ENCODE results near the gene UHRF1. TPM values are rescaled to one million over a fixed set of nuclear protein-coding genes. Genes with fewer than 3 reads are reported as not detected.

Gene UHRF1
- total and polyA plus RNA-seq, 2 of the 4 experiments (the other 2 are of a cell fraction) = 47.4 to 57.4 TPM

GRCh38 chr19:4914736-4915501 is 5.6 kb downstream of the UHRF1 start:
- in situ Hi-C loops (cut with MboI; ENCODE audit: low sequenced_read_pairs) = loop anchor here (5.0 kb wide), 2 partner anchors 43 to 108 kb away; no protein-coding TSS in a partner anchor
- BruUV-seq (replicated peaks) = no TSS peak
- H3K79me1 ChIP-seq (ENCODE audit: low read depth in 1 of 2, low read length in 2 of 2) = peaks cover 0 to 71% of the 10 kb centered on the region in 2 experiments; a peak in 2 of 4 replicates
- peak overlapping the region; percentile 36 to 86; a peak in 3 of 4 replicates for H4K8ac ChIP-seq (ENCODE audit: low read depth in 2 of 2, low read length in 2 of 2)
- peaks cover 9% of the 10 kb centered on the region for H3K9me1 ChIP-seq (ENCODE audit: insufficient read depth, low read length)
- H2AFZ ChIP-seq (replicated peaks; ENCODE audit: low read length, poor library complexity) = peak overlapping the region; percentile 86
- H3K4me1 ChIP-seq (ENCODE audit: control insufficient read depth, insufficient read depth, low read length) = peaks cover 38% of the 10 kb centered on the region
- no peaks in the 10 kb centered on the region for H3K27me3 ChIP-seq (ENCODE audit: control insufficient read depth, insufficient read depth, low read length)
- H3K9ac ChIP-seq (ENCODE audit: low read depth, low read length) = no peak overlapping the region
- H2BK5ac ChIP-seq (ENCODE audit: low read depth, low read length, poor library complexity, severe bottlenecking) = peak overlapping the region; percentile 96
- peak overlapping the region; percentile 58; the same call in 1 of the 2 replicates for H3K56ac ChIP-seq (ENCODE audit: extremely low read depth, insufficient read depth, low read length)
- peak overlapping the region; percentile 91 for H2BK120ac ChIP-seq (ENCODE audit: low read depth, low read length)
- no peak overlapping the region for H3K4me3 ChIP-seq (ENCODE audit: insufficient read depth, low read depth, low read length)
- H3K18ac ChIP-seq (ENCODE audit: low read depth, low read length) = peak overlapping the region; percentile 22
- peaks cover 43% of the 10 kb centered on the region for H4K20me1 ChIP-seq (ENCODE audit: insufficient read depth, low read length)
- H2AK9ac ChIP-seq (replicated peaks; ENCODE audit: low read depth, low read length, poor library complexity) = peak overlapping the region; percentile 89
- no peaks in the 10 kb centered on the region for H3K9me3 ChIP-seq (ENCODE audit: control insufficient read depth, insufficient read depth, low read length)
- peak overlapping the region; percentile 65 for H4K5ac ChIP-seq (ENCODE audit: low read depth, low read length)
- peaks cover 1% of the 10 kb centered on the region; the same call in 1 of the 2 replicates for H3K36me3 ChIP-seq (ENCODE audit: control insufficient read depth, insufficient read depth, low read length)
- TF ChIP-seq RCOR1 (IDR thresholded peaks at IDR 0.05; ENCODE audit: insufficient replicate concordance, low read length) = no peak
- no peak for TF ChIP-seq POLR2A (IDR thresholded peaks at IDR 0.05; ENCODE audit: low read depth, low read length)
- peak; percentile 24; the same call in 1 of the 2 replicates for TF ChIP-seq BHLHE40 (IDR thresholded peaks at IDR 0.05; ENCODE audit: low read depth, low read length)
- peak; percentile 71; the same call in 1 of the 2 replicates for TF ChIP-seq FOS (IDR thresholded peaks at IDR 0.05; ENCODE audit: low read depth, low read length)
- dilution Hi-C loops (cut with HindIII; ENCODE audit: low sequenced_read_pairs, unreplicated experiment) = no loop called here
- CTCF ChIA-PET = interaction anchor here (4.6 kb wide), 1 partner anchor 105 kb away, joined by 30 read pairs; no protein-coding TSS in a partner anchor
- peak overlapping the region; percentile 68 for H3K23ac ChIP-seq (ENCODE audit: low read depth, low read length)
- peak overlapping the region; percentile 85 for H2BK20ac ChIP-seq (ENCODE audit: low read depth, low read length)
- DNase-seq (peak; percentile 69), ATAC-seq (ENCODE audit: low read depth) (peak; percentile 10; the same call in 1 of the 2 replicates)
- peak overlapping the region; percentile 94 for H4K91ac ChIP-seq (ENCODE audit: insufficient read depth, low read depth, low read length)
- peak overlapping the region; percentile 83 for H3K14ac ChIP-seq (replicated peaks; ENCODE audit: low read depth, low read length)
- WGBS, 2 experiments (ENCODE audit: extremely low coverage in 2 of 2, insufficient read length in 1 of 2) = 56% methylated on average over 14 of the region's 23 CpGs; no CpG with 5 or more reads in 1 of the 2 experiments
- H3K27ac ChIP-seq (ENCODE audit: insufficient read depth, low read length) = peak overlapping the region; percentile 67
- peak overlapping the region; percentile 33; the same call in 1 of the 2 replicates for H3K4me2 ChIP-seq (ENCODE audit: low read depth, low read length)
- peak overlapping the region; percentile 92 for H3K4ac ChIP-seq (ENCODE audit: low read depth, low read length)
- peak overlapping the region; percentile 91 for H2AK5ac ChIP-seq (ENCODE audit: low read depth, low read length)
- peak overlapping the region; percentile 82; the same call in 2 of the 3 replicates for H2BK15ac ChIP-seq (ENCODE audit: low read depth, low read length)
- POLR2A ChIA-PET (ENCODE audit: unreplicated experiment) = no interaction called here
- intact Hi-C loops (cut with micrococcal nuclease) = no loop called here
